Sigmoid colon (tissue), 7 donors: Measurements from ENCODE around the gene XRRA1. TPM values are rescaled to one million over a fixed set of nuclear protein-coding genes. Genes with fewer than 3 reads are reported as not detected.

ENCODE experiments used
- DNase-seq: peaks from one replicate; pipeline ENCODE4 v3.0.0-alpha.2; 2019
- H3K27ac ChIP-seq, 4 donors: fragments of 200-600 bp; sonication (generic); one replicate each; pipeline ENCODE4 v1.5.1; 2016 to 2019; ENCODE audit warnings: mild to moderate bottlenecking in 1 of 4
- H3K27me3 ChIP-seq, 3 donors: fragments of 200-600 bp; sonication (generic); one replicate each; pipeline ENCODE4 v1.5.1; 2019; ENCODE audit warnings: mild to moderate bottlenecking in 1 of 3
- H3K36me3 ChIP-seq, 4 donors: fragments of 200-600 bp; sonication (generic); one replicate each; pipeline ENCODE4 v1.5.1; 2016 to 2019
- H3K4me1 ChIP-seq, 4 donors: fragments of 200-600 bp; sonication (generic); one replicate each; pipeline ENCODE4 v1.5.1; 2017 to 2019
- H3K4me3 ChIP-seq, 4 donors: fragments of 200-600 bp; sonication (generic); one replicate each; pipeline ENCODE4 v1.5.1; 2017 to 2019; ENCODE audit warnings: mild to moderate bottlenecking in 2 of 4, moderate library complexity in 1 of 4
- H3K9me3 ChIP-seq, 4 donors: fragments of 200-600 bp in 3 of 4; sonication (generic) in 3 of 4; one replicate each; pipeline versions ENCODE4 v1.5.1 to v1.6.1; 2013 to 2019
- CTCF ChIP-seq, 4 experiments: fragments of 450-650 bp in 3 of 4; fragments of 200-600 bp in 1 of 4; IDR thresholded peaks; one replicate each; pipeline ENCODE4 v1.5.1; 2016 to 2019; ENCODE audit warnings: antibody characterized with exemption in 4 of 4, mild to moderate bottlenecking in 3 of 4, moderate library complexity in 2 of 4
- EP300 ChIP-seq, 4 donors: sonication (generic); formaldehyde crosslinking; IDR thresholded peaks; one replicate each; pipeline ENCODE4 v1.6.1; 2017; ENCODE audit warnings: antibody characterized with exemption in 4 of 4
- POLR2A ChIP-seq, 2 donors: fragments of 450-650 bp; IDR thresholded peaks; one replicate each; pipeline ENCODE4 v1.6.1; 2016; ENCODE audit warnings: antibody characterized with exemption in 2 of 2, mild to moderate bottlenecking in 2 of 2, moderate library complexity in 2 of 2
- POLR2AphosphoS5 ChIP-seq, 4 donors: sonication (generic); formaldehyde crosslinking; IDR thresholded peaks; one replicate each; pipeline ENCODE4 v1.6.1; 2017; ENCODE audit warnings: antibody characterized with exemption in 4 of 4
- WGBS, 2 donors: extraction: QIAGEN DNeasy Blood & Tissue Kit; methylation state at CpG; one replicate each; pipeline ENCODE4 v1.1.7; 2013; 5-methylcytosine and 5-hydroxymethylcytosine counted together
- intact Hi-C: fragments of 100-400 bp; cut with DNase I; formaldehyde crosslinking; loops from one replicate; pipeline ENCODE4 v1.15.1; 2023
- polyA plus RNA-seq, 3 donors: library from polyadenylated mRNA; stranded (reverse); fragments of 200-250 nt; gene quantifications; one replicate each; pipeline ENCODE4 v1.2.3, GENCODE V29; 2013
- total RNA-seq, 4 donors: library from RNA; depleted of rRNA; stranded (reverse); fragments of >200 nt; gene quantifications; one replicate each; pipeline ENCODE4 v1.1.0, GENCODE V29; 2016
- donor health status: healthy with polysubstance abuse.
- donor health status: Bipolar disorder and iron deficiency.
- donor health status: healthy.

XRRA1 gene
- total and polyA plus RNA-seq, 7 donors = under 0.01 to 27.3 (median 11.9) TPM

GRCh38 chr11:74870485-74870884 is 78.4 kb downstream of the XRRA1 start:
- no peaks in the 10 kb centered on the region for H3K4me1 ChIP-seq
- TF ChIP-seq CTCF (IDR thresholded peaks at IDR 0.05) (no peak), POLR2AphosphoS5 (IDR thresholded peaks at IDR 0.05) (no peak), EP300 (IDR thresholded peaks at IDR 0.05) (no peak), POLR2A (IDR thresholded peaks at IDR 0.05) (no peak)
- DNase-seq = no peak
- peaks cover 44 to 66% (median 47%) of the 10 kb centered on the region in 4 donors for H3K9me3 ChIP-seq
- intact Hi-C loops = no loop called here
- H3K27me3 ChIP-seq = no peaks in the 10 kb centered on the region
- H3K4me3 ChIP-seq = no peak overlapping the region
- 93 to 95% methylated on average over 1 of the region's 1 CpG for WGBS, 2 donors
- H3K27ac ChIP-seq = no peak overlapping the region
- H3K36me3 ChIP-seq = peaks cover 0 to 56% (median 38%) of the 10 kb centered on the region in 4 donors

GRCh38 chr11:74866557-74866956 is 82.3 kb downstream of the XRRA1 start:
- no peak for DNase-seq
- intact Hi-C loops = no loop called here
- peaks cover 34 to 48% (median 37%) of the 10 kb centered on the region in 4 donors for H3K9me3 ChIP-seq

GRCh38 chr11:74863410-74863809 is 85.5 kb downstream of the XRRA1 start:
- no peak overlapping the region for H3K4me3 ChIP-seq
- no peak for DNase-seq
- peaks cover 0 to 66% (median 21%) of the 10 kb centered on the region in 4 donors for H3K36me3 ChIP-seq
- intact Hi-C loops = no loop called here
- H3K4me1 ChIP-seq = no peaks in the 10 kb centered on the region
- TF ChIP-seq POLR2AphosphoS5 (IDR thresholded peaks at IDR 0.05) = no peak
- no peak for TF ChIP-seq POLR2A (IDR thresholded peaks at IDR 0.05)
- no peak for TF ChIP-seq EP300 (IDR thresholded peaks at IDR 0.05)
- TF ChIP-seq CTCF (IDR thresholded peaks at IDR 0.05) = no peak
- no peaks in the 10 kb centered on the region for H3K27me3 ChIP-seq
- no peak overlapping the region for H3K27ac ChIP-seq
- peaks cover 14 to 26% (median 18%) of the 10 kb centered on the region in 4 donors for H3K9me3 ChIP-seq
- WGBS, 2 donors = 88 to 97% methylated on average over 2 of the region's 2 CpGs

More at GRCh38 chr11:74866557-74866956, 82.3 kb downstream of the XRRA1 start:
- Histone ChIP-seq H3K27me3 (no peaks in the 10 kb centered on the region), H3K27ac (no peak overlapping the region), H3K36me3 (peaks cover 0 to 63% (median 30%) of the 10 kb centered on the region in 4 donors), H3K4me3 (no peak overlapping the region), H3K4me1 (no peaks in the 10 kb centered on the region)
- no peak for TF ChIP-seq CTCF (IDR thresholded peaks at IDR 0.05)
- TF ChIP-seq POLR2A (IDR thresholded peaks at IDR 0.05) = no peak
- TF ChIP-seq EP300 (IDR thresholded peaks at IDR 0.05) = no peak
- no peak for TF ChIP-seq POLR2AphosphoS5 (IDR thresholded peaks at IDR 0.05)

GRCh38 chr11:74860743-74861142 is 88.1 kb downstream of the XRRA1 start:
- Histone ChIP-seq H3K36me3 (peaks cover 0 to 84% (median 21%) of the 10 kb centered on the region in 4 donors), H3K27ac (no peak overlapping the region), H3K9me3 (peaks cover 3 to 8% (median 5%) of the 10 kb centered on the region in 4 donors), H3K4me3 (no peak overlapping the region), H3K4me1 (no peaks in the 10 kb centered on the region), H3K27me3 (no peaks in the 10 kb centered on the region)
- DNase-seq = no peak
- intact Hi-C loops = no loop called here
- no peak for TF ChIP-seq CTCF (IDR thresholded peaks at IDR 0.05)
- no peak for TF ChIP-seq EP300 (IDR thresholded peaks at IDR 0.05)

GRCh38 chr11:74853223-74853622 is 95.7 kb downstream of the XRRA1 start:
- H3K4me1 ChIP-seq = no peaks in the 10 kb centered on the region
- no peak for DNase-seq
- peaks cover 0 to 89% (median 11%) of the 10 kb centered on the region in 4 donors for H3K36me3 ChIP-seq
- intact Hi-C loops = no loop called here
- H3K4me3 ChIP-seq = no peak overlapping the region
- no peaks in the 10 kb centered on the region for H3K9me3 ChIP-seq
- WGBS, 2 donors = 96 to 98% methylated on average over 4 of the region's 4 CpGs
- H3K27me3 ChIP-seq = no peaks in the 10 kb centered on the region
- H3K27ac ChIP-seq = no peak overlapping the region
- TF ChIP-seq CTCF (IDR thresholded peaks at IDR 0.05) (no peak), POLR2A (IDR thresholded peaks at IDR 0.05) (no peak), EP300 (IDR thresholded peaks at IDR 0.05) (no peak), POLR2AphosphoS5 (IDR thresholded peaks at IDR 0.05) (no peak)
